SU-DHL-6 (cell line): ENCODE results near the gene C2orf42.

Source experiments
- EZH2phosphoT487 ChIP-seq: fragments of 200-600 bp; sonication (generic), shearing (Covaris generic); conservative IDR thresholded peaks from 2 replicates; pipeline ENCODE4 v1.6.1; 2018; ENCODE audit warnings: mild to moderate bottlenecking, antibody characterized with exemption, low read length, moderate library complexity, mixed read lengths
- TF ChIP-seq, protein P1 (sequence below): fragments of 200-600 bp; sonication (generic); IDR thresholded peaks from one replicate; pipeline ENCODE4 v1.5.1; 2017; ENCODE audit warnings: antibody characterized with exemption, mild to moderate bottlenecking, low read length, moderate library complexity; ENCODE audit not compliant: insufficient read depth, poor library complexity, severe bottlenecking

DNA sequence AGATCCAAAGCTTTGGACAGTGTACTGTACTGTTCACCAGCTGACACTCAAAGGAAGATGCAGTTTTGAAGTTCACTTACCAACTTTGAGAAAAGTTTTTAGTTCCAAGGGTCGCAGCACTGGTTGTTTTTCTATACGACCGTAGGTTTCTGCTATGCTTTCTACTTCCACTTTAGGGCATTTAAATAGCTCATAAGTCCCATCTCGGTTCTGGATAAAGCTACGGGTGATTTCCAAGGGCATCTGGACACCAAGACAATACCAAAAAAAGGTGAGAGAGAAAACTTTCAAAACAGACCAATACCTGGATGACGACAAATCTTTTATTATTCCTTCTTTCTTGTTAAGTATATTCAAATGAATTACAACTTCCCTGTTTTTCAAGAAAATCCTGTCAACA, 30.3 kb downstream of the C2orf42 start:
- TF ChIP-seq, protein P1, sequence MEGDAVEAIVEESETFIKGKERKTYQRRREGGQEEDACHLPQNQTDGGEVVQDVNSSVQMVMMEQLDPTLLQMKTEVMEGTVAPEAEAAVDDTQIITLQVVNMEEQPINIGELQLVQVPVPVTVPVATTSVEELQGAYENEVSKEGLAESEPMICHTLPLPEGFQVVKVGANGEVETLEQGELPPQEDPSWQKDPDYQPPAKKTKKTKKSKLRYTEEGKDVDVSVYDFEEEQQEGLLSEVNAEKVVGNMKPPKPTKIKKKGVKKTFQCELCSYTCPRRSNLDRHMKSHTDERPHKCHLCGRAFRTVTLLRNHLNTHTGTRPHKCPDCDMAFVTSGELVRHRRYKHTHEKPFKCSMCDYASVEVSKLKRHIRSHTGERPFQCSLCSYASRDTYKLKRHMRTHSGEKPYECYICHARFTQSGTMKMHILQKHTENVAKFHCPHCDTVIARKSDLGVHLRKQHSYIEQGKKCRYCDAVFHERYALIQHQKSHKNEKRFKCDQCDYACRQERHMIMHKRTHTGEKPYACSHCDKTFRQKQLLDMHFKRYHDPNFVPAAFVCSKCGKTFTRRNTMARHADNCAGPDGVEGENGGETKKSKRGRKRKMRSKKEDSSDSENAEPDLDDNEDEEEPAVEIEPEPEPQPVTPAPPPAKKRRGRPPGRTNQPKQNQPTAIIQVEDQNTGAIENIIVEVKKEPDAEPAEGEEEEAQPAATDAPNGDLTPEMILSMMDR: no peak
- no peak for TF ChIP-seq EZH2phosphoT487
